Liver (tissue), 9 donors: Measurements from ENCODE around the gene MMP28. TPM values are rescaled to one million over a fixed set of nuclear protein-coding genes. Genes with fewer than 3 reads are reported as not detected.
A peak's percentile ranks its signal among the peaks of the same experiment; 100 is the strongest.

ENCODE experiments used
- DNase-seq: peaks from one replicate; pipeline ENCODE4 v3.0.0-alpha.2; 2017; ENCODE audit warnings: low spot score
- H3K27ac ChIP-seq, 2 donors: one replicate each; pipeline ENCODE4 v1.7.0; 2013; ENCODE audit warnings: inconsistent platforms in 2 of 2, low read length in 2 of 2, control low read depth in 1 of 2, low read depth in 1 of 2, mild to moderate bottlenecking in 1 of 2
- H3K27me3 ChIP-seq, 4 donors: one replicate each; pipeline versions ENCODE4 v1.6.1 to v1.7.0; 2013; ENCODE audit warnings: low read length in 3 of 4, inconsistent platforms in 1 of 4, mild to moderate bottlenecking in 1 of 4, moderate library complexity in 1 of 4; ENCODE audit not compliant: control insufficient read depth in 4 of 4, insufficient read depth in 4 of 4
- H3K36me3 ChIP-seq, 4 donors: one replicate each; pipeline versions ENCODE4 v1.6.1 to v1.7.0; 2013; ENCODE audit warnings: low read length in 3 of 4, mild to moderate bottlenecking in 3 of 4, low read depth in 1 of 4, moderate library complexity in 1 of 4; ENCODE audit not compliant: control insufficient read depth in 4 of 4, insufficient read depth in 3 of 4
- H3K4me1 ChIP-seq, 4 donors: one replicate each; pipeline versions ENCODE4 v1.6.1 to v1.7.0; 2013; ENCODE audit warnings: low read length in 3 of 4, mild to moderate bottlenecking in 3 of 4, moderate library complexity in 1 of 4; ENCODE audit not compliant: control insufficient read depth in 4 of 4, insufficient read depth in 4 of 4
- H3K4me3 ChIP-seq, 3 donors: one replicate each; pipeline versions ENCODE4 v1.6.1 to v1.7.0; 2013; ENCODE audit warnings: low read length in 3 of 3, control low read depth in 1 of 3, low read depth in 1 of 3, mild to moderate bottlenecking in 1 of 3
- H3K9ac ChIP-seq, 2 donors: one replicate each; pipeline ENCODE4 v1.7.0; 2013; ENCODE audit warnings: low read length in 2 of 2, mild to moderate bottlenecking in 2 of 2, moderate library complexity in 2 of 2, control low read depth in 1 of 2, low read depth in 1 of 2
- H3K9me3 ChIP-seq, 4 donors: one replicate each; pipeline versions ENCODE4 v1.6.1 to v1.7.0; 2013; ENCODE audit warnings: low read length in 3 of 4; ENCODE audit not compliant: control insufficient read depth in 4 of 4
- CTCF ChIP-seq: fragments of 150-350 bp; IDR thresholded peaks from 2 replicates; pipeline ENCODE4 v1.5.1; 2017; ENCODE audit warnings: improper control_type of control experiment, low read depth, low read length; ENCODE audit not compliant: missing input control
- EGR1 ChIP-seq, 2 donors: IDR thresholded peaks; 2 replicates each; pipeline ENCODE4 v1.6.1; 2016 to 2018; ENCODE audit warnings: antibody characterized with exemption in 2 of 2, low read depth in 2 of 2
- FOXA1 ChIP-seq: IDR thresholded peaks from 2 replicates; pipeline ENCODE4 v1.6.1; 2016; ENCODE audit warnings: antibody characterized with exemption
- FOXA2 ChIP-seq: IDR thresholded peaks from 2 replicates; pipeline ENCODE4 v1.6.1; 2016; ENCODE audit warnings: antibody characterized with exemption
- HNF4A ChIP-seq, 2 donors: conservative IDR thresholded peaks; 2 replicates each; pipeline ENCODE4 v1.6.1; 2016; ENCODE audit warnings: antibody characterized with exemption in 2 of 2, mild to moderate bottlenecking in 2 of 2
- HNF4G ChIP-seq: IDR thresholded peaks from 2 replicates; pipeline ENCODE4 v1.6.1; 2016; ENCODE audit warnings: antibody characterized with exemption
- JUND ChIP-seq, 2 donors: IDR thresholded peaks; 2 replicates each; pipeline ENCODE4 v1.6.1; 2016; ENCODE audit warnings: antibody characterized with exemption in 2 of 2
- MAX ChIP-seq: IDR thresholded peaks from 2 replicates; pipeline ENCODE4 v1.6.1; 2016; ENCODE audit warnings: antibody characterized with exemption
- NR2F2 ChIP-seq: IDR thresholded peaks from 2 replicates; pipeline ENCODE4 v1.6.1; 2016; ENCODE audit warnings: antibody characterized with exemption
- RAD21 ChIP-seq, 2 donors: IDR thresholded peaks; 2 replicates each; pipeline ENCODE4 v1.6.1; 2016; ENCODE audit warnings: antibody characterized with exemption in 2 of 2, mild to moderate bottlenecking in 2 of 2
- REST ChIP-seq: IDR thresholded peaks from 2 replicates; pipeline ENCODE4 v1.6.1; 2016; ENCODE audit warnings: antibody characterized with exemption, mild to moderate bottlenecking
- RXRA ChIP-seq, 2 donors: IDR thresholded peaks; 2 replicates each; pipeline ENCODE4 v1.6.1; 2017 to 2018; ENCODE audit warnings: antibody characterized with exemption in 2 of 2, mild to moderate bottlenecking in 1 of 2
- SP1 ChIP-seq: IDR thresholded peaks from 2 replicates; pipeline ENCODE4 v1.6.1; 2018; ENCODE audit warnings: antibody characterized with exemption, mild to moderate bottlenecking
- TAF1 ChIP-seq: conservative IDR thresholded peaks from 2 replicates; pipeline ENCODE4 v1.6.1; 2016; ENCODE audit warnings: antibody characterized with exemption, mild to moderate bottlenecking
- YY1 ChIP-seq: IDR thresholded peaks from 2 replicates; pipeline ENCODE4 v1.6.1; 2016; ENCODE audit warnings: antibody characterized with exemption, mild to moderate bottlenecking
- WGBS: extraction: QIAGEN DNeasy Blood & Tissue Kit; methylation state at CpG from one replicate; pipeline ENCODE4 v1.1.7; 2013; 5-methylcytosine and 5-hydroxymethylcytosine counted together
- polyA plus RNA-seq, 2 donors: library from polyadenylated mRNA; stranded (reverse) in 1 of 2; unstranded in 1 of 2; fragments of 200-250 nt in 1 of 2; fragments of >200 nt in 1 of 2; fragmentation: Nextera tagmentation in 1 of 2; extraction: Ambion mirVana in 1 of 2; gene quantifications; one replicate each; pipeline versions ENCODE4 v1.2.1 to v1.2.3, GENCODE V29; 2013 to 2015
- total RNA-seq, 2 donors: library from RNA; depleted of rRNA; stranded (reverse); fragments of >200 nt; gene quantifications; one replicate each; pipeline ENCODE4 v1.2.3, GENCODE V29; 2014
- donor health status: healthy.
- donor health status: healthy.
- donor health status: healthy.
- donor health status: healthy.
- donor health status: healthy.

The MMP28 gene
- total and polyA plus RNA-seq, 4 donors: 0.14 to 0.75 (median 0.44) TPM

GRCh38 chr17:35731917-35732805, 63.3 kb downstream of the MMP28 start:
- no peaks in the 10 kb centered on the region for H3K9me3 ChIP-seq
- H3K9ac ChIP-seq: no peak overlapping the region
- no peaks in the 10 kb centered on the region for H3K27me3 ChIP-seq
- WGBS: 31% methylated on average over 47 of the region's 47 CpGs
- H3K4me3 ChIP-seq: peak overlapping the region in 1 of 3 donors; percentile 71
- H3K36me3 ChIP-seq: no peaks in the 10 kb centered on the region
- H3K27ac ChIP-seq: no peak overlapping the region
- H3K4me1 ChIP-seq: peaks cover 0 to 9% (median 5%) of the 10 kb centered on the region in 4 donors
- DNase-seq: no peak
- no peak for TF ChIP-seq YY1
- no peak for TF ChIP-seq CTCF
- TF ChIP-seq RXRA (IDR thresholded peaks at IDR 0.05): no peak
- no peak for TF ChIP-seq REST
- no peak for TF ChIP-seq FOXA1
- no peak for TF ChIP-seq RAD21 (IDR thresholded peaks at IDR 0.05)
- no peak for TF ChIP-seq HNF4G
- TF ChIP-seq TAF1: no peak
- TF ChIP-seq JUND (IDR thresholded peaks at IDR 0.05): no peak
- no peak for TF ChIP-seq SP1
- TF ChIP-seq NR2F2: no peak
- TF ChIP-seq EGR1 (IDR thresholded peaks at IDR 0.05; ENCODE audit: low read depth in 2 of 2): no peak
- TF ChIP-seq MAX: no peak

GRCh38 chr17:35731239-35731916, 64.1 kb downstream of the MMP28 start, which contains the start of gene RASL10B:
Gene RASL10B (plus strand): TSS chr17:35731639. CDS start chr17:35735185, 3,546 bp downstream.
- Histone ChIP-seq H3K36me3 (no peaks in the 10 kb centered on the region), H3K9me3 (no peaks in the 10 kb centered on the region), H3K4me3 (peak within 1 kb of the TSS in 2 of 3 donors; percentile 3 to 71), H3K27ac (no peak within 1 kb of the TSS), H3K4me1 (peaks cover 0 to 9% (median 5%) of the 10 kb centered on the region in 4 donors), H3K9ac (peak within 1 kb of the TSS in 1 of 2 donors; percentile 10), H3K27me3 (no peaks in the 10 kb centered on the region)
- 7% methylated on average over 44 of the region's 44 CpGs for WGBS
- TF ChIP-seq SP1 (no peak), RAD21 (IDR thresholded peaks at IDR 0.05) (peak in 1 of 2 donors; percentile 34), FOXA2 (no peak), YY1 (no peak), HNF4A (conservative IDR thresholded peaks at IDR 0.05) (peak in 1 of 2 donors; percentile 37)
- DNase-seq: no peak
